H1 (cell line): ENCODE measurements around the gene GATB. TPM values are rescaled to one million over a fixed set of nuclear protein-coding genes. Genes with fewer than 3 reads are reported as not detected.

Experiments used
- CTCF ChIA-PET: fragments of 300-600 bp; sonication (Branson Sonifier 250); formaldehyde crosslinking; loops from one replicate; lab custom pipeline; 2021; ENCODE audit not compliant: partially characterized antibody; lab: Charles Lee
- POLR2A ChIA-PET: fragments of 300-600 bp; sonication (Branson Sonifier 250); formaldehyde crosslinking; loops from one replicate; lab custom pipeline; 2021; ENCODE audit warnings: inconsistent platforms; ENCODE audit not compliant: partially characterized antibody; lab: Charles Lee
- DNase-seq, 2 experiments: peaks; one replicate each; pipeline versions ENCODE4 v3.0.0 to v3.0.0-alpha.2; 2010 to 2022; ENCODE audit warnings: low spot score in 2 of 2, low read depth in 1 of 2, mixed read lengths in 1 of 2
- FAIRE-seq: peaks from 2 replicates; lab custom pipeline; 2011; peaks lifted over from hg19 to GRCh38; lab: Jason Lieb, UNC
- H2AFZ ChIP-seq: 2 replicates; pipeline ENCODE4 v1.8.1; 2012; ENCODE audit warnings: low read length, inconsistent platforms
- H2AK5ac ChIP-seq: 2 replicates; pipeline ENCODE4 v1.6.1; 2013; ENCODE audit warnings: low read depth, low read length
- H2BK120ac ChIP-seq: replicated peaks from 2 replicates; pipeline ENCODE3; 2013; ENCODE audit warnings: low read depth, low read length, inconsistent platforms
- H2BK12ac ChIP-seq: 2 replicates; pipeline ENCODE4 v1.6.1; 2013; ENCODE audit warnings: low read depth, low read length
- H2BK15ac ChIP-seq: 2 replicates; pipeline ENCODE4 v1.6.1; 2013; ENCODE audit warnings: low read length
- H2BK20ac ChIP-seq: 2 replicates; pipeline ENCODE4 v1.6.1; 2013; ENCODE audit warnings: low read length
- H2BK5ac ChIP-seq: 2 replicates; pipeline ENCODE4 v1.6.1; 2013; ENCODE audit warnings: low read depth, low read length
- H3K14ac ChIP-seq: 2 replicates; pipeline ENCODE4 v1.6.1; 2013; ENCODE audit warnings: inconsistent platforms; ENCODE audit not compliant: insufficient read length
- H3K18ac ChIP-seq: 2 replicates; pipeline ENCODE4 v1.6.1; 2013; ENCODE audit warnings: low read length; ENCODE audit errors: extremely low read depth
- H3K23ac ChIP-seq: 2 replicates; pipeline ENCODE4 v1.6.1; 2013; ENCODE audit warnings: inconsistent platforms; ENCODE audit not compliant: insufficient read length
- H3K23me2 ChIP-seq: 2 replicates; pipeline ENCODE4 v1.6.1; 2013; ENCODE audit warnings: low read depth, low read length
- H3K27ac ChIP-seq: 2 replicates; pipeline ENCODE4 v1.6.1; 2011; ENCODE audit warnings: low read depth, low read length, inconsistent platforms
- H3K27me3 ChIP-seq, 4 experiments: replicated peaks in 1 of 4; 1 replicate in 1 of 4; 2 replicates in 3 of 4; pipeline versions ENCODE4 v1.6.1 to v1.8.1; 2011 to 2013; ENCODE audit warnings: low read length in 3 of 4, mild to moderate bottlenecking in 3 of 4, inconsistent platforms in 2 of 4, mixed read lengths in 2 of 4, moderate library complexity in 1 of 4; ENCODE audit not compliant: control insufficient read depth in 3 of 4, insufficient read depth in 3 of 4; ENCODE audit errors: extremely low read depth in 1 of 4
- H3K36me3 ChIP-seq, 4 experiments: 2 replicates each; pipeline versions ENCODE4 v1.6.1 to v1.8.1; 2011 to 2013; ENCODE audit warnings: mild to moderate bottlenecking in 4 of 4, low read length in 3 of 4, moderate library complexity in 2 of 4, control low read depth in 1 of 4, inconsistent platforms in 1 of 4; ENCODE audit not compliant: insufficient read depth in 4 of 4, control insufficient read depth in 2 of 4
- H3K4ac ChIP-seq: replicated peaks from 2 replicates; pipeline ENCODE3; 2013; ENCODE audit warnings: low read length, low read depth, mixed read lengths, inconsistent platforms; ENCODE audit not compliant: insufficient read length
- H3K4me1 ChIP-seq, 4 experiments: replicated peaks in 1 of 4; 1 replicate in 1 of 4; 2 replicates in 3 of 4; pipeline versions ENCODE4 v1.6.1 to v1.8.1; 2011 to 2013; ENCODE audit warnings: low read length in 3 of 4, inconsistent platforms in 2 of 4, mixed read lengths in 1 of 4; ENCODE audit not compliant: insufficient read depth in 4 of 4, control insufficient read depth in 3 of 4
- H3K4me2 ChIP-seq, 2 experiments: 2 replicates each; pipeline versions ENCODE4 v1.6.1 to v1.8.1; 2011 to 2013; ENCODE audit warnings: low read depth in 2 of 2, low read length in 2 of 2, control low read depth in 1 of 2, inconsistent platforms in 1 of 2, mild to moderate bottlenecking in 1 of 2; ENCODE audit not compliant: insufficient read depth in 1 of 2
- H3K4me3 ChIP-seq, 4 experiments: fragments of 200-600, 300-600 bp in 1 of 4; sonication (generic), shearing (Covaris generic), sonication (Bioruptor Twin) in 1 of 4; 2 replicates each; pipeline versions ENCODE4 v1.5.1 to v1.8.1; 2011 to 2016; ENCODE audit warnings: low read length in 4 of 4, low read depth in 3 of 4, control low read depth in 2 of 4, inconsistent platforms in 2 of 4, mild to moderate bottlenecking in 2 of 4, mixed read lengths in 1 of 4, moderate library complexity in 1 of 4; ENCODE audit not compliant: insufficient read depth in 2 of 4; ENCODE audit errors: extremely low read depth in 1 of 4
- H3K56ac ChIP-seq: replicated peaks from 2 replicates; pipeline ENCODE3; 2013; ENCODE audit warnings: low read depth, mild to moderate bottlenecking, mixed read lengths, low read length, inconsistent platforms; ENCODE audit not compliant: insufficient read length
- H3K79me1 ChIP-seq: 2 replicates; pipeline ENCODE4 v1.6.1; 2013; ENCODE audit warnings: low read depth, low read length, control low read depth
- H3K79me2 ChIP-seq, 2 experiments: 2 replicates each; pipeline versions ENCODE4 v1.6.1 to v1.8.1; 2012 to 2013; ENCODE audit warnings: low read length in 2 of 2, mild to moderate bottlenecking in 2 of 2, inconsistent platforms in 1 of 2; ENCODE audit not compliant: insufficient read depth in 2 of 2, control insufficient read depth in 1 of 2
- H3K9ac ChIP-seq, 4 experiments: replicated peaks in 1 of 4; 1 replicate in 1 of 4; 2 replicates in 3 of 4; pipeline versions ENCODE4 v1.6.1 to v1.8.1; 2011 to 2013; ENCODE audit warnings: low read depth in 3 of 4, low read length in 3 of 4, control low read depth in 2 of 4, mild to moderate bottlenecking in 2 of 4, moderate library complexity in 2 of 4, inconsistent platforms in 1 of 4; ENCODE audit errors: extremely low read depth in 1 of 4
- H3K9me3 ChIP-seq, 2 experiments: 2 replicates each; pipeline versions ENCODE4 v1.6.1 to v1.8.1; 2012 to 2013; ENCODE audit warnings: mild to moderate bottlenecking in 2 of 2, moderate library complexity in 2 of 2, control low read depth in 1 of 2, inconsistent platforms in 1 of 2, low read depth in 1 of 2, low read length in 1 of 2, mixed read lengths in 1 of 2; ENCODE audit not compliant: insufficient read depth in 2 of 2
- H4K20me1 ChIP-seq, 2 experiments: replicated peaks in 1 of 2; 2 replicates each; pipeline versions ENCODE3 to v1.8.1; 2011 to 2013; ENCODE audit warnings: inconsistent platforms in 2 of 2, low read length in 2 of 2, mild to moderate bottlenecking in 1 of 2; ENCODE audit not compliant: insufficient read depth in 2 of 2, control insufficient read depth in 1 of 2
- H4K5ac ChIP-seq: 2 replicates; pipeline ENCODE4 v1.6.1; 2013; ENCODE audit warnings: low read length, low read depth, mixed read lengths, inconsistent platforms; ENCODE audit not compliant: insufficient read length
- H4K8ac ChIP-seq: 2 replicates; pipeline ENCODE4 v1.8.0; 2013; ENCODE audit warnings: mild to moderate bottlenecking, moderate library complexity, low read length, inconsistent platforms; ENCODE audit not compliant: insufficient read depth; ENCODE audit errors: extremely low read depth
- H4K91ac ChIP-seq: replicated peaks from 2 replicates; pipeline ENCODE3; 2013; ENCODE audit warnings: low read length, mixed read lengths, inconsistent platforms; ENCODE audit not compliant: insufficient read length
- ATF2 ChIP-seq: IDR thresholded peaks from 2 replicates; pipeline ENCODE4 v1.6.1; 2012; ENCODE audit warnings: low read length, inconsistent platforms
- BCL11A ChIP-seq, 2 experiments: IDR thresholded peaks; one replicate each; pipeline ENCODE4 v1.6.1; 2011; ENCODE audit warnings: low read depth in 2 of 2, low read length in 2 of 2, mild to moderate bottlenecking in 2 of 2
- POLR2AphosphoS5 ChIP-seq: IDR thresholded peaks from 2 replicates; pipeline ENCODE4 v1.6.1; 2011; ENCODE audit warnings: low read depth, low read length
- RXRA ChIP-seq: IDR thresholded peaks from 2 replicates; pipeline ENCODE4 v1.6.1; 2011; ENCODE audit warnings: low read depth, mild to moderate bottlenecking, low read length, moderate library complexity; ENCODE audit not compliant: insufficient read depth
- SIRT6 ChIP-seq: IDR thresholded peaks from one replicate; pipeline ENCODE4 v1.7.1; 2012; ENCODE audit warnings: low read length, inconsistent platforms
- SIX5 ChIP-seq: IDR thresholded peaks from 2 replicates; pipeline ENCODE4 v1.6.1; 2011; ENCODE audit warnings: mild to moderate bottlenecking, low read depth, low read length
- SP1 ChIP-seq: IDR thresholded peaks from 2 replicates; pipeline ENCODE4 v1.6.1; 2011; ENCODE audit warnings: low read depth, low read length
- SUZ12 ChIP-seq: fragments of 200-600 bp; sonication (generic); IDR thresholded peaks from 2 replicates; pipeline ENCODE4 v1.6.1; 2012; ENCODE audit warnings: mild to moderate bottlenecking, inconsistent platforms, low read length, moderate library complexity, mixed read lengths
- USF2 ChIP-seq: IDR thresholded peaks from 2 replicates; pipeline ENCODE4 v1.6.1; 2011; ENCODE audit warnings: low read length, improper control_type of control experiment
- WGBS, 2 experiments: shearing (Covaris generic) in 1 of 2; methylation state at CpG; one replicate each; pipeline versions ENCODE4 v1.1.6 to v1.1.7; 2013 to 2015; ENCODE audit warnings: low lambda C conversion rate in 2 of 2, mixed read lengths in 2 of 2, inconsistent platforms in 1 of 2, low coverage in 1 of 2, missing lambda C conversion rate in 1 of 2; ENCODE audit not compliant: insufficient replicate concordance in 2 of 2, insufficient coverage in 1 of 2, insufficient read length in 1 of 2; ENCODE audit errors: extremely low coverage in 1 of 2, missing lambda C conversion rate in 1 of 2; 5-methylcytosine and 5-hydroxymethylcytosine counted together
- polyA plus RNA-seq, 7 experiments: library from polyadenylated mRNA; depleted of rRNA in 3 of 7; stranded (reverse) in 5 of 7; unstranded in 2 of 7; fragments of >200 nt in 5 of 7; fragments of 200-250 nt in 2 of 7; gene quantifications; 1 replicate in 5 of 7; 2 replicates in 1 of 7; 4 replicates in 1 of 7; pipeline versions ENCODE4 v1.2.1 to v1.2.3, GENCODE V29; 2011 to 2013; ENCODE audit warnings: missing spikeins in 2 of 7, mixed read lengths in 2 of 7
- total RNA-seq: library from RNA; stranded (reverse); fragmentation: NEBNext Ultra II Directional; extraction: Animal tissue kit (Norgen Biotek cat#: 25700); gene quantifications from 2 replicates; pipeline ENCODE4 v1.2.1, GENCODE V29; 2021

Gene GATB
- total and polyA plus RNA-seq, 2 of the 8 experiments (the other 6 are each of a cell fraction or from before 2014, with no cell fraction given) = 15.3 to 18.0 TPM

GRCh38 chr4:151692443-151692782 is 68.4 kb downstream of the GATB start:
- FAIRE-seq (no peak), DNase-seq (no peak)
- Histone ChIP-seq H3K23me2 (no peaks in the 10 kb centered on the region), H3K4me1 (peaks cover 0 to 5% (median 2%) of the 10 kb centered on the region in 4 experiments; a peak in 4 of 7 replicates), H3K36me3 (no peaks in the 10 kb centered on the region), H3K14ac (no peak overlapping the region), H4K8ac (no peak overlapping the region), H3K27ac (no peak overlapping the region)
- WGBS, 2 experiments = 91% methylated on average over 6 of the region's 6 CpGs; no CpG with 5 or more reads in 1 of the 2 experiments
- CTCF ChIA-PET = interaction anchor here (0.8 to 2.9 kb wide), 5 partner anchors 11 to 579 kb away, joined by 3 to 8 read pairs (median 4); no protein-coding TSS in a partner anchor
- no peak for TF ChIP-seq POLR2AphosphoS5
- no peak for TF ChIP-seq SP1
- TF ChIP-seq SIX5 = no peak
- no peak for TF ChIP-seq ATF2
- TF ChIP-seq RXRA = no peak
- no peak for TF ChIP-seq USF2
- TF ChIP-seq SUZ12 = no peak
- TF ChIP-seq SIRT6 = no peak
- TF ChIP-seq BCL11A (IDR thresholded peaks at IDR 0.05; ENCODE audit: low read depth in 2 of 2, low read length in 2 of 2) = no peak
- TF ChIP-seq, all 59 proteins: peak for 0
- POLR2A ChIA-PET = no interaction called here
- Histone ChIP-seq H3K4me3 (no peak overlapping the region), H2BK20ac (no peak overlapping the region), H3K79me2 (no peaks in the 10 kb centered on the region), H2AFZ (no peak overlapping the region), H3K9me3 (no peaks in the 10 kb centered on the region), H2AK5ac (no peak overlapping the region), H3K9ac (no peak overlapping the region), H3K4me2 (no peak overlapping the region), H2BK12ac (no peak overlapping the region; the same call in 1 of the 2 replicates), H4K5ac (no peak overlapping the region), H2BK5ac (no peak overlapping the region; the same call in 1 of the 2 replicates), H3K79me1 (no peaks in the 10 kb centered on the region), H2BK15ac (no peak overlapping the region), H3K4ac (no peak overlapping the region), H2BK120ac (no peak overlapping the region), H3K23ac (no peak overlapping the region), H3K56ac (no peak overlapping the region), H3K18ac (no peak overlapping the region), H3K27me3 (no peaks in the 10 kb centered on the region), H4K91ac (no peak overlapping the region), H4K20me1 (no peaks in the 10 kb centered on the region)
